H9 (cell line): ENCODE data around the gene BCAS3. TPM values are rescaled to one million over a fixed set of nuclear protein-coding genes. Genes with fewer than 3 reads are reported as not detected.

Experiments
- DNase-seq: peaks from one replicate; pipeline ENCODE4 v3.0.0-alpha.2; 2017
- H2AFZ ChIP-seq: one replicate; pipeline ENCODE4 v1.6.1; 2013; ENCODE audit warnings: mild to moderate bottlenecking, low read length, control low read depth, moderate library complexity
- H2AK5ac ChIP-seq: 2 replicates; pipeline ENCODE4 v1.6.1; 2013; ENCODE audit warnings: low read length, control low read depth, mixed read lengths; ENCODE audit not compliant: insufficient read length
- H2BK120ac ChIP-seq: one replicate; pipeline ENCODE4 v1.6.1; 2013; ENCODE audit warnings: low read depth, mild to moderate bottlenecking, low read length, control low read depth, inconsistent platforms; ENCODE audit not compliant: poor library complexity, severe bottlenecking
- H2BK12ac ChIP-seq: 2 replicates; pipeline ENCODE4 v1.6.1; 2013; ENCODE audit warnings: low read length, control low read depth, mixed read lengths, low read depth; ENCODE audit not compliant: insufficient read length
- H2BK15ac ChIP-seq: 2 replicates; pipeline ENCODE4 v1.6.1; 2013; ENCODE audit warnings: low read depth, low read length, control low read depth
- H2BK20ac ChIP-seq: one replicate; pipeline ENCODE4 v1.6.1; 2013; ENCODE audit warnings: low read depth, mild to moderate bottlenecking, low read length, control low read depth, inconsistent platforms; ENCODE audit not compliant: poor library complexity, severe bottlenecking
- H2BK5ac ChIP-seq: 2 replicates; pipeline ENCODE4 v1.6.1; 2013; ENCODE audit warnings: low read length, control low read depth, mixed read lengths; ENCODE audit not compliant: insufficient read length
- H3K14ac ChIP-seq: 2 replicates; pipeline ENCODE4 v1.6.1; 2013; ENCODE audit warnings: low read length, control low read depth; ENCODE audit not compliant: insufficient read depth
- H3K18ac ChIP-seq: 2 replicates; pipeline ENCODE4 v1.6.1; 2013; ENCODE audit warnings: low read depth, mild to moderate bottlenecking, mixed read lengths, low read length, control low read depth; ENCODE audit not compliant: insufficient read length
- H3K23ac ChIP-seq: 2 replicates; pipeline ENCODE4 v1.6.1; 2013; ENCODE audit warnings: low read length, control low read depth, mixed read lengths, low read depth; ENCODE audit not compliant: insufficient read length
- H3K23me2 ChIP-seq: 2 replicates; pipeline ENCODE4 v1.6.1; 2013; ENCODE audit warnings: low read depth, mild to moderate bottlenecking, mixed read lengths, low read length, control low read depth; ENCODE audit not compliant: insufficient read length, poor library complexity, severe bottlenecking
- H3K27ac ChIP-seq: 2 replicates; pipeline ENCODE4 v1.5.1; 2013; ENCODE audit warnings: low read length, control low read depth, mixed read lengths, low read depth; ENCODE audit not compliant: insufficient read length
- H3K27me3 ChIP-seq: 2 replicates; pipeline ENCODE4 v1.6.1; 2013; ENCODE audit warnings: low read length, control low read depth, inconsistent platforms; ENCODE audit not compliant: insufficient read depth
- H3K4ac ChIP-seq: 2 replicates; pipeline ENCODE4 v1.6.1; 2013; ENCODE audit warnings: low read depth, mild to moderate bottlenecking, control low read depth, inconsistent platforms, low read length, moderate library complexity
- H3K4me1 ChIP-seq: 2 replicates; pipeline ENCODE4 v1.6.1; 2013; ENCODE audit warnings: low read length, control low read depth, inconsistent platforms; ENCODE audit not compliant: insufficient read depth
- H3K4me2 ChIP-seq: 2 replicates; pipeline ENCODE4 v1.6.1; 2013; ENCODE audit warnings: low read length, control low read depth, mixed read lengths; ENCODE audit not compliant: insufficient read length, insufficient read depth
- H3K56ac ChIP-seq: 2 replicates; pipeline ENCODE4 v1.6.1; 2013; ENCODE audit warnings: low read depth, mild to moderate bottlenecking, mixed read lengths, low read length, control low read depth; ENCODE audit not compliant: insufficient read length
- H3K79me1 ChIP-seq: 2 replicates; pipeline ENCODE4 v1.6.1; 2013; ENCODE audit warnings: low read depth, mild to moderate bottlenecking, moderate library complexity, low read length, control low read depth, inconsistent platforms; ENCODE audit not compliant: insufficient read depth, poor library complexity, severe bottlenecking
- H3K79me2 ChIP-seq: 2 replicates; pipeline ENCODE4 v1.6.1; 2013; ENCODE audit warnings: low read length, control low read depth, inconsistent platforms; ENCODE audit not compliant: insufficient read depth
- H3K9ac ChIP-seq: 2 replicates; pipeline ENCODE4 v1.6.1; 2013; ENCODE audit warnings: low read length, control low read depth, mixed read lengths; ENCODE audit not compliant: insufficient read length; ENCODE audit errors: extremely low read depth
- H3K9me3 ChIP-seq: one replicate; pipeline ENCODE4 v1.6.1; 2013; ENCODE audit warnings: low read depth, low read length, inconsistent platforms; ENCODE audit not compliant: control insufficient read depth
- H3T11ph ChIP-seq: one replicate; pipeline ENCODE4 v1.6.1; 2013; ENCODE audit warnings: mild to moderate bottlenecking, low read length, control low read depth, inconsistent platforms
- H4K20me1 ChIP-seq: one replicate; pipeline ENCODE4 v1.6.1; 2013; ENCODE audit not compliant: control insufficient read depth, insufficient read length, insufficient read depth
- H4K5ac ChIP-seq: 2 replicates; pipeline ENCODE4 v1.6.1; 2013; ENCODE audit warnings: low read depth, mild to moderate bottlenecking, mixed read lengths, low read length, control low read depth; ENCODE audit not compliant: insufficient read length
- H4K8ac ChIP-seq: replicated peaks from 2 replicates; pipeline ENCODE4 v1.6.1; 2013; ENCODE audit warnings: low read length, control low read depth, mixed read lengths, low read depth; ENCODE audit not compliant: insufficient read length
- H4K91ac ChIP-seq: 2 replicates; pipeline ENCODE4 v1.6.1; 2013; ENCODE audit warnings: low read depth, mild to moderate bottlenecking, moderate library complexity, mixed read lengths, low read length, control low read depth; ENCODE audit not compliant: insufficient read length
- H3K27ac Mint-ChIP-seq, 3 experiments: 2 replicates in 2 of 3; 3 replicates in 1 of 3; pipeline ENCODE4 v1.8.0; 2020 to 2021; ENCODE audit warnings: mixed read lengths in 3 of 3, mild to moderate bottlenecking in 1 of 3, moderate library complexity in 1 of 3
- H3K27me3 Mint-ChIP-seq: 2 replicates; pipeline ENCODE4 v1.8.0; 2021; ENCODE audit warnings: low read depth, mild to moderate bottlenecking, moderate library complexity, mixed read lengths
- H3K36me3 Mint-ChIP-seq, 3 experiments: 2 replicates in 2 of 3; 3 replicates in 1 of 3; pipeline ENCODE4 v1.8.0; 2020 to 2021; ENCODE audit warnings: low read depth in 3 of 3, mixed read lengths in 3 of 3; ENCODE audit not compliant: insufficient read depth in 1 of 3
- H3K4me1 Mint-ChIP-seq, 2 experiments: 2 replicates each; pipeline ENCODE4 v1.8.0; 2020; ENCODE audit warnings: mixed read lengths in 2 of 2
- H3K4me3 Mint-ChIP-seq, 2 experiments: 2 replicates in 1 of 2; 3 replicates in 1 of 2; pipeline ENCODE4 v1.8.0; 2020 to 2021; ENCODE audit warnings: mild to moderate bottlenecking in 2 of 2, mixed read lengths in 2 of 2, moderate library complexity in 1 of 2
- H3K9me3 Mint-ChIP-seq, 2 experiments: 2 replicates in 1 of 2; 3 replicates in 1 of 2; pipeline ENCODE4 v1.8.0; 2020; ENCODE audit warnings: mild to moderate bottlenecking in 2 of 2, mixed read lengths in 2 of 2, moderate library complexity in 1 of 2
- CTCF ChIP-seq: fragments of 200-600 bp; sonication (generic); conservative IDR thresholded peaks from 3 replicates; pipeline ENCODE4 v1.8.0; 2021; ENCODE audit warnings: antibody characterized with exemption, mild to moderate bottlenecking
- total RNA-seq: library from RNA; stranded (reverse); gene quantifications from 2 replicates; pipeline ENCODE4 v1.2.1, GENCODE V29; 2021

The BCAS3 gene
- total RNA-seq, 1 experiment from 2014 or later: 22.4 TPM

GRCh38 chr17:60695960-60696359 is 18.3 kb downstream of the BCAS3 start:
- H4K8ac ChIP-seq: no peak overlapping the region
- no peaks in the 10 kb centered on the region for H3K27me3 ChIP-seq
- H3K23ac ChIP-seq: no peak overlapping the region
- no peak overlapping the region for H2BK120ac ChIP-seq
- no peak overlapping the region for H3K4ac ChIP-seq
- no peak overlapping the region for H3K56ac ChIP-seq
- no peak overlapping the region for H3T11ph ChIP-seq
- H3K9me3 ChIP-seq: no peaks in the 10 kb centered on the region
- no peak overlapping the region for H2BK15ac ChIP-seq
- no peak overlapping the region for H3K14ac ChIP-seq
- H3K27me3 Mint-ChIP-seq: no peaks in the 10 kb centered on the region
- H2BK5ac ChIP-seq: no peak overlapping the region
- peaks cover 0 to 4% (median 0%) of the 10 kb centered on the region in 3 experiments; a peak in 1 of 7 replicates for H3K36me3 Mint-ChIP-seq
- H3K4me1 ChIP-seq: no peaks in the 10 kb centered on the region
- H2BK12ac ChIP-seq: no peak overlapping the region
- no peaks in the 10 kb centered on the region for H3K79me2 ChIP-seq
- H4K5ac ChIP-seq: no peak overlapping the region
- no peak for DNase-seq
- H3K79me1 ChIP-seq: no peaks in the 10 kb centered on the region
- no peak overlapping the region for H3K4me3 Mint-ChIP-seq
- H4K91ac ChIP-seq: no peak overlapping the region
- H3K27ac ChIP-seq: no peak overlapping the region
- no peak overlapping the region for H3K4me2 ChIP-seq
- no peaks in the 10 kb centered on the region for H3K23me2 ChIP-seq
- H3K27ac Mint-ChIP-seq: no peak overlapping the region
- no peak overlapping the region for H2AFZ ChIP-seq
- H3K9me3 Mint-ChIP-seq: no peaks in the 10 kb centered on the region
- no peak overlapping the region for H3K9ac ChIP-seq
- no peak overlapping the region for H2BK20ac ChIP-seq
- no peak overlapping the region for H3K18ac ChIP-seq
- no peaks in the 10 kb centered on the region for H3K4me1 Mint-ChIP-seq
- H2AK5ac ChIP-seq: no peak overlapping the region
- no peaks in the 10 kb centered on the region for H4K20me1 ChIP-seq
- no peak for TF ChIP-seq CTCF
